Measurements from ENCODE around the gene LPIN3. TPM values are rescaled to one million over a fixed set of nuclear protein-coding genes. Genes with fewer than 3 reads are reported as not detected.

Gene LPIN3
- total and polyA plus RNA-seq, 2 of the 8 experiments (the other 6 are each of a cell fraction or from before 2014, with no cell fraction given), result 3.7 to 3.9 TPM

DNA sequence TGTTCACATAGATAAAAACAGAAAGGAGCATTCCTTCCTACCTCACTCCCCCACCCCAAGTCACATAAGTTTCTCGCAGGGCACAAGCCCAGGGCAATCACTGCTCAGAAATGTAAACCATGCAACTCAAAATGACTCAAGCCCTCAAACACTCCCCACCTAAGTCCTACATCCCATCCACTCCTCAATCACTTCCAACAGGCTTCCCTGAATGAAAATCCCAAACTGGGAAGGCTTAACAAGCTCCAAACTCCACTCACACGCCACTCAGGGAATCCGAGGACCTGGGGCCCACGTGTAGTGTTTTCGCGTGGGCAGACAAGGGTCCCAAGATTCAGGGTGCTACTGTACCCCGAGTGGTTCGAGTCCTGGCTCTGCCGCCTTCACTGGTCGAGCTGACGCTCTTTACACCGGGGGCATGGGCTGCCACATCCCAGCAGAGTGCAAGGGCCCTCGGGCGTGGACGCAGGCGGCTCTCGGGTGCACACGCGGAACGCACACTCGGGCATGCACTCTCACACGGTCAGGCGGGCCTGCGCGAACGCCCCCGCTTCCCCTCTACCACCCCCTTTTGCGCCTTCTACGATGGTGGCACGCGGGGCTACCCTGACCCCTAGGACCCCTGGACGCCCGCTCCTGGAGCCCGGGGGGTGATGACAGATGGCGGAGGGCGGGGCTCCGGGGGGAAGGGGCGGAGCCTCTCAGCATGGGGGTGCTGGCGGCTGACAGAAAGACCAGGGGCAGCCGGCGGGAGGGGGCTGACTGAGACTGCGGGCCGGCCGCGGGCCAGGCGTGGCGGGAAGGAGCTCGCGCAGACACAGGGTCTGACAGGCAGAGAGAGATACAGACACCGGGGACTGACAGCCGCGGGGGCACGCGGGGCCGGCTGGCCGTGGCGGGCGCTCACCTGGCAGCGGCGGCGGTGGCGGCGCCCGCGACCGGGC is 23.7 kb upstream of the LPIN3 start:
- Histone ChIP-seq H4K20me1 (replicated peaks in 1 of 2; ENCODE audit: control insufficient read depth in 1 of 2, insufficient read depth in 2 of 2, low read length in 2 of 2) (peaks cover 0 to 2% of the 10 kb centered on the region in 2 experiments), H3K27me3 (replicated peaks in 1 of 4; ENCODE audit: control insufficient read depth in 3 of 4, extremely low read depth in 1 of 4, insufficient read depth in 3 of 4, low read length in 3 of 4) (peaks cover 0 to 4% (median 2%) of the 10 kb centered on the region in 4 experiments; a peak in 3 of 7 replicates), H3K4ac (replicated peaks; ENCODE audit: insufficient read length, low read depth, low read length) (no peak overlapping the region), H2BK20ac (ENCODE audit: low read length) (no peak overlapping the region), H3K56ac (replicated peaks; ENCODE audit: insufficient read length, low read depth, low read length) (peak overlapping the region; percentile 32), H4K91ac (replicated peaks; ENCODE audit: insufficient read length, low read length) (peak overlapping the region; percentile 17), H3K18ac (ENCODE audit: extremely low read depth, low read length) (no peak overlapping the region), H3K23ac (ENCODE audit: insufficient read length) (no peak overlapping the region), H4K5ac (ENCODE audit: insufficient read length, low read depth, low read length) (no peak overlapping the region), H2BK5ac (ENCODE audit: low read depth, low read length) (no peak overlapping the region), H3K9ac (replicated peaks in 1 of 4; ENCODE audit: extremely low read depth in 1 of 4, low read depth in 3 of 4, low read length in 3 of 4) (peak overlapping the region in 2 of 4 experiments; percentile 14 to 86; a peak in 2 of 7 replicates), H3K79me2 (ENCODE audit: control insufficient read depth in 1 of 2, insufficient read depth in 2 of 2, low read length in 2 of 2) (no peaks in the 10 kb centered on the region), H2BK15ac (ENCODE audit: low read length) (no peak overlapping the region), H3K36me3 (ENCODE audit: control insufficient read depth in 2 of 4, insufficient read depth in 4 of 4, low read length in 3 of 4) (no peaks in the 10 kb centered on the region), H2BK12ac (ENCODE audit: low read depth, low read length) (no peak overlapping the region), H4K8ac (ENCODE audit: extremely low read depth, insufficient read depth, low read length) (peak overlapping the region; percentile 62; the same call in 1 of the 2 replicates), H3K4me1 (replicated peaks in 1 of 4; ENCODE audit: control insufficient read depth in 3 of 4, insufficient read depth in 4 of 4, low read length in 3 of 4) (peaks cover 0 to 4% (median 1%) of the 10 kb centered on the region in 4 experiments; a peak in 4 of 7 replicates), H3K4me2 (ENCODE audit: insufficient read depth in 1 of 2, low read depth in 2 of 2, low read length in 2 of 2) (peak overlapping the region; percentile 82 to 87), H3K23me2 (ENCODE audit: low read depth, low read length) (peaks cover 6% of the 10 kb centered on the region; the same call in 1 of the 2 replicates), H3K4me3 (ENCODE audit: extremely low read depth in 1 of 4, insufficient read depth in 2 of 4, low read depth in 3 of 4, low read length in 4 of 4) (peak overlapping the region; percentile 61 to 83 (median 65)), H3K79me1 (ENCODE audit: low read depth, low read length) (no peaks in the 10 kb centered on the region), H2BK120ac (replicated peaks; ENCODE audit: low read depth, low read length) (no peak overlapping the region), H3K9me3 (ENCODE audit: insufficient read depth in 2 of 2, low read depth in 1 of 2, low read length in 1 of 2) (0 out of 4 replicates have a peak, but pooled peaks cover 0 to 3% of the 10 kb centered on the region in 2 experiments), H3K27ac (ENCODE audit: low read depth, low read length) (no peak overlapping the region), H2AK5ac (ENCODE audit: low read depth, low read length) (no peak overlapping the region), H3K14ac (ENCODE audit: insufficient read length) (no peak overlapping the region), H2AFZ (ENCODE audit: low read length) (peak overlapping the region; percentile 9; the same call in 1 of the 2 replicates)
- 13% methylated on average over 33 of the region's 66 CpGs; no CpG with 5 or more reads in 1 of the 2 experiments for WGBS, 2 experiments (ENCODE audit: extremely low coverage in 1 of 2, insufficient coverage in 1 of 2, insufficient read length in 1 of 2, insufficient replicate concordance in 2 of 2, low coverage in 1 of 2, low lambda C conversion rate in 2 of 2, missing lambda C conversion rate in 1 of 2)
- CTCF ChIA-PET (ENCODE audit: partially characterized antibody), result interaction anchor here (0.5 to 1.7 kb wide), 5 partner anchors 9 to 579 kb away, joined by 3 to 4 read pairs (median 3); no protein-coding TSS in a partner anchor
- POLR2A ChIA-PET (ENCODE audit: partially characterized antibody), result interaction anchor here (0.6 kb wide), 2 partner anchors 176 to 355 kb away, joined by 3 read pairs; no protein-coding TSS in a partner anchor
- FAIRE-seq (no peak), DNase-seq (ENCODE audit: low read depth in 1 of 2, low spot score in 2 of 2) (peak in 1 of 2 experiments; percentile 76)
- TF ChIP-seq PHF8 (conservative IDR thresholded peaks at IDR 0.05; ENCODE audit: low read depth, low read length) (peak; percentile 21; the same call in 1 of the 2 replicates), GABPA (IDR thresholded peaks at IDR 0.05; ENCODE audit: borderline replicate concordance, insufficient read depth, low read length) (no peak), RXRA (IDR thresholded peaks at IDR 0.05; ENCODE audit: insufficient read depth, low read depth, low read length) (no peak), SAP30 (IDR thresholded peaks at IDR 0.05; ENCODE audit: insufficient read depth, insufficient replicate concordance, low read length) (no peak), KDM1A (IDR thresholded peaks at IDR 0.05; ENCODE audit: borderline replicate concordance, low read length) (no peak), KDM4A (IDR thresholded peaks at IDR 0.05; ENCODE audit: low read depth, low read length, severe bottlenecking) (peak; percentile 86), JUND (IDR thresholded peaks at IDR 0.05; ENCODE audit: low read length) (no peak), MAFK (IDR thresholded peaks at IDR 0.05; ENCODE audit: low read depth, low read length) (no peak)
- TF ChIP-seq, protein P1, sequence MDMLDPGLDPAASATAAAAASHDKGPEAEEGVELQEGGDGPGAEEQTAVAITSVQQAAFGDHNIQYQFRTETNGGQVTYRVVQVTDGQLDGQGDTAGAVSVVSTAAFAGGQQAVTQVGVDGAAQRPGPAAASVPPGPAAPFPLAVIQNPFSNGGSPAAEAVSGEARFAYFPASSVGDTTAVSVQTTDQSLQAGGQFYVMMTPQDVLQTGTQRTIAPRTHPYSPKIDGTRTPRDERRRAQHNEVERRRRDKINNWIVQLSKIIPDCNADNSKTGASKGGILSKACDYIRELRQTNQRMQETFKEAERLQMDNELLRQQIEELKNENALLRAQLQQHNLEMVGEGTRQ (IDR thresholded peaks at IDR 0.05; ENCODE audit: low read length), result no peak

All from H1 (cell line).